HEK293T (cell line): ENCODE data around the gene AKAP6.

Source experiments
- ARNT ChIP-seq: fragments of 450-650 bp; IDR thresholded peaks from 2 replicates; pipeline ENCODE4 v1.6.1; 2017; ENCODE audit warnings: mild to moderate bottlenecking
- BHLHE40 ChIP-seq: fragments of 450-650 bp; IDR thresholded peaks from 2 replicates; pipeline ENCODE4 v1.6.1; 2016; ENCODE audit warnings: mild to moderate bottlenecking, moderate library complexity, borderline replicate concordance
- ELF4 ChIP-seq: fragments of 450-650 bp; IDR thresholded peaks from 2 replicates; pipeline ENCODE4 v1.6.1; 2017; ENCODE audit warnings: antibody characterized with exemption
- FOXA1 ChIP-seq: fragments of 450-650 bp; IDR thresholded peaks from 2 replicates; pipeline ENCODE4 v1.6.1; 2016; ENCODE audit warnings: mild to moderate bottlenecking
- FOXK2 ChIP-seq: fragments of 450-650 bp; IDR thresholded peaks from 2 replicates; pipeline ENCODE4 v1.6.1; 2016; ENCODE audit warnings: mild to moderate bottlenecking
- HDGF ChIP-seq: fragments of 450-650 bp; IDR thresholded peaks from 2 replicates; pipeline ENCODE4 v1.6.1; 2017; ENCODE audit warnings: antibody characterized with exemption, borderline replicate concordance
- NFRKB ChIP-seq: fragments of 450-650 bp; IDR thresholded peaks from 2 replicates; pipeline ENCODE4 v1.6.1; 2016; ENCODE audit warnings: mild to moderate bottlenecking, moderate library complexity
- SP1 ChIP-seq: fragments of 450-650 bp; IDR thresholded peaks from 2 replicates; pipeline ENCODE4 v1.6.1; 2017
- SUZ12 ChIP-seq: fragments of 450-650 bp; IDR thresholded peaks from 2 replicates; pipeline ENCODE4 v1.6.1; 2016; ENCODE audit warnings: mild to moderate bottlenecking
- TARDBP ChIP-seq: fragments of 450-650 bp; IDR thresholded peaks from 2 replicates; pipeline ENCODE4 v1.6.1; 2016

- TF ChIP-seq BHLHE40 (no peak), SP1 (no peak), ELF4 (no peak), FOXA1 (no peak), NFRKB (no peak), FOXK2 (no peak), SUZ12 (no peak), ARNT (no peak), TARDBP (no peak), HDGF (no peak)
Observed at GRCh38 chr14:32688941-32689340, 359.8 kb downstream of the AKAP6 start.
